ENCODE data around the gene IPPK. TPM values are rescaled to one million over a fixed set of nuclear protein-coding genes. Genes with fewer than 3 reads are reported as not detected.

IPPK gene
- total RNA-seq, 4 donors from 2014 or later, result 6.3 to 15.7 (median 10.1) TPM

GRCh38 chr9:92661127-92661526 is 8.8 kb downstream of the IPPK start:
- Histone ChIP-seq H3K27me3 (no peaks in the 10 kb centered on the region), H3K4me1 (no peaks in the 10 kb centered on the region), H3K27ac (no peak overlapping the region), H3K36me3 (peaks cover 0 to 19% (median 0%) of the 10 kb centered on the region in 3 donors), H3K9me3 (no peaks in the 10 kb centered on the region), H3K4me3 (no peak overlapping the region)
- no peak for DNase-seq
- TF ChIP-seq CTCF (IDR thresholded peaks at IDR 0.05) (no peak), POLR2A (IDR thresholded peaks at IDR 0.05) (no peak)

- no peak for DNase-seq
- no peaks in the 10 kb centered on the region for H3K9me3 ChIP-seq
- TF ChIP-seq POLR2A (IDR thresholded peaks at IDR 0.05), result no peak
- no peak for TF ChIP-seq CTCF (IDR thresholded peaks at IDR 0.05)
- no peaks in the 10 kb centered on the region for H3K4me1 ChIP-seq
- H3K27ac ChIP-seq, result no peak overlapping the region
- peaks cover 0 to 25% (median 0%) of the 10 kb centered on the region in 3 donors for H3K36me3 ChIP-seq
- H3K27me3 ChIP-seq, result no peaks in the 10 kb centered on the region
- no peak overlapping the region for H3K4me3 ChIP-seq
Measured at GRCh38 chr9:92660266-92660665, 9.7 kb downstream of the IPPK start.

- Histone ChIP-seq H3K36me3 (peaks cover 0 to 29% (median 0%) of the 10 kb centered on the region in 3 donors), H3K4me1 (no peaks in the 10 kb centered on the region), H3K4me3 (no peak overlapping the region), H3K27me3 (no peaks in the 10 kb centered on the region), H3K9me3 (no peaks in the 10 kb centered on the region), H3K27ac (no peak overlapping the region)
- no peak for DNase-seq
- TF ChIP-seq POLR2A (IDR thresholded peaks at IDR 0.05) (no peak), CTCF (IDR thresholded peaks at IDR 0.05) (no peak)
Measured at GRCh38 chr9:92659601-92660000, 10.3 kb downstream of the IPPK start.

GRCh38 chr9:92658611-92659010 is 11.3 kb downstream of the IPPK start:
- DNase-seq, result no peak
- Histone ChIP-seq H3K4me3 (no peak overlapping the region), H3K9me3 (no peaks in the 10 kb centered on the region), H3K27ac (no peak overlapping the region), H3K4me1 (no peaks in the 10 kb centered on the region), H3K27me3 (no peaks in the 10 kb centered on the region), H3K36me3 (peaks cover 0 to 35% (median 0%) of the 10 kb centered on the region in 3 donors)
- TF ChIP-seq POLR2A (IDR thresholded peaks at IDR 0.05) (no peak), CTCF (IDR thresholded peaks at IDR 0.05) (no peak)

- H3K4me1 ChIP-seq, result no peaks in the 10 kb centered on the region
- TF ChIP-seq CTCF (IDR thresholded peaks at IDR 0.05), result no peak
- no peak for TF ChIP-seq POLR2A (IDR thresholded peaks at IDR 0.05)
- no peaks in the 10 kb centered on the region for H3K27me3 ChIP-seq
- no peaks in the 10 kb centered on the region for H3K9me3 ChIP-seq
- DNase-seq, result no peak
- H3K4me3 ChIP-seq, result no peak overlapping the region
- no peak overlapping the region for H3K27ac ChIP-seq
- peaks cover 0 to 35% (median 0%) of the 10 kb centered on the region in 3 donors for H3K36me3 ChIP-seq
Measured at GRCh38 chr9:92658176-92658575, 11.8 kb downstream of the IPPK start.

Measured in Peyer's patch (tissue), 4 donors.